Ascending aorta (tissue), 2 donors: ENCODE measurements around the gene ZNF462. TPM values are rescaled to one million over a fixed set of nuclear protein-coding genes. Genes with fewer than 3 reads are reported as not detected.

Experiments used
- DNase-seq, 2 donors: peaks; one replicate each; pipeline ENCODE4 v3.0.0-alpha.2; 2019; ENCODE audit warnings: low spot score in 2 of 2
- H3K27ac ChIP-seq, 2 donors: fragments of 200-600 bp; sonication (generic); one replicate each; pipeline ENCODE4 v1.5.1; 2016 to 2017; ENCODE audit warnings: mild to moderate bottlenecking in 1 of 2
- H3K27me3 ChIP-seq: fragments of 200-600 bp; sonication (generic); one replicate; pipeline ENCODE4 v1.5.1; 2017
- H3K36me3 ChIP-seq, 2 donors: fragments of 200-600 bp; sonication (generic); one replicate each; pipeline ENCODE4 v1.5.1; 2016
- H3K4me1 ChIP-seq, 2 donors: fragments of 200-600 bp; sonication (generic); one replicate each; pipeline ENCODE4 v1.5.1; 2016 to 2017; ENCODE audit warnings: mild to moderate bottlenecking in 1 of 2
- H3K4me3 ChIP-seq, 2 donors: fragments of 200-600 bp; sonication (generic); one replicate each; pipeline ENCODE4 v1.5.1; 2016 to 2017; ENCODE audit warnings: mild to moderate bottlenecking in 1 of 2
- H3K9me3 ChIP-seq, 2 donors: fragments of 200-600 bp; sonication (generic); one replicate each; pipeline ENCODE4 v1.5.1; 2016
- intact Hi-C: fragments of 100-400 bp; cut with DNase I; formaldehyde crosslinking; loops from one replicate; pipeline ENCODE4 v1.15.1; 2023
- total RNA-seq: library from RNA; depleted of rRNA; stranded (reverse); fragments of >200 nt; gene quantifications from one replicate; pipeline ENCODE4 v1.1.0, GENCODE V29; 2016
- TF ChIP-seq, protein P1 (sequence below), 3 experiments: fragments of 200-600 bp in 2 of 3; fragments of 450-650 bp in 1 of 3; sonication (generic) in 2 of 3; IDR thresholded peaks; one replicate each; pipeline ENCODE4 v1.5.1; 2016 to 2019; ENCODE audit warnings: antibody characterized with exemption in 3 of 3, mild to moderate bottlenecking in 1 of 3, moderate library complexity in 1 of 3

ZNF462 gene
- total RNA-seq, 1 donor from 2014 or later = 8.8 TPM

DNA sequence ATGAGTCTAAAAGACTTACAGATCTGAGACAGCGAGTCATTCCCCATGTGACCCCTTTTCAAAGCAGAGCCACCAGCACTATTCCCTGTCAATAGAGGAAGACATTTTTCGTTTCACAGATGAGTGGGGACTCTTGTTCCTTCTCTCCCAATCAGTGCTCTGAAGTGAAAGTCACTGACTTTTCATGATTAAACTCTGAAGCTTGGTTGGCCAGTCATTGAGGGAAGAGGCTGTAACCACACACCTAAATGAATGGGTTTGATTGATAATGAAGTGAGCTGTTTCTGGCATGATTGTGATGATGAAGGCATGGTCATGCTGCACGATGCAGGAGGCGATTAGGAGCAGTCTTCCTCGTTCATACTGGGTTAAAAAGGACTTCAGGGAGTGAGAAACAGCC lies 171.9 kb downstream of the ZNF462 start:
- Histone ChIP-seq H3K4me1 (no peaks in the 10 kb centered on the region), H3K4me3 (no peak overlapping the region), H3K9me3 (no peaks in the 10 kb centered on the region), H3K27ac (no peak overlapping the region), H3K27me3 (no peaks in the 10 kb centered on the region), H3K36me3 (no peaks in the 10 kb centered on the region)
- DNase-seq = no peak
- TF ChIP-seq, protein P1, sequence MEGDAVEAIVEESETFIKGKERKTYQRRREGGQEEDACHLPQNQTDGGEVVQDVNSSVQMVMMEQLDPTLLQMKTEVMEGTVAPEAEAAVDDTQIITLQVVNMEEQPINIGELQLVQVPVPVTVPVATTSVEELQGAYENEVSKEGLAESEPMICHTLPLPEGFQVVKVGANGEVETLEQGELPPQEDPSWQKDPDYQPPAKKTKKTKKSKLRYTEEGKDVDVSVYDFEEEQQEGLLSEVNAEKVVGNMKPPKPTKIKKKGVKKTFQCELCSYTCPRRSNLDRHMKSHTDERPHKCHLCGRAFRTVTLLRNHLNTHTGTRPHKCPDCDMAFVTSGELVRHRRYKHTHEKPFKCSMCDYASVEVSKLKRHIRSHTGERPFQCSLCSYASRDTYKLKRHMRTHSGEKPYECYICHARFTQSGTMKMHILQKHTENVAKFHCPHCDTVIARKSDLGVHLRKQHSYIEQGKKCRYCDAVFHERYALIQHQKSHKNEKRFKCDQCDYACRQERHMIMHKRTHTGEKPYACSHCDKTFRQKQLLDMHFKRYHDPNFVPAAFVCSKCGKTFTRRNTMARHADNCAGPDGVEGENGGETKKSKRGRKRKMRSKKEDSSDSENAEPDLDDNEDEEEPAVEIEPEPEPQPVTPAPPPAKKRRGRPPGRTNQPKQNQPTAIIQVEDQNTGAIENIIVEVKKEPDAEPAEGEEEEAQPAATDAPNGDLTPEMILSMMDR (IDR thresholded peaks at IDR 0.05) = no peak
- intact Hi-C loops = no loop called here

DNA sequence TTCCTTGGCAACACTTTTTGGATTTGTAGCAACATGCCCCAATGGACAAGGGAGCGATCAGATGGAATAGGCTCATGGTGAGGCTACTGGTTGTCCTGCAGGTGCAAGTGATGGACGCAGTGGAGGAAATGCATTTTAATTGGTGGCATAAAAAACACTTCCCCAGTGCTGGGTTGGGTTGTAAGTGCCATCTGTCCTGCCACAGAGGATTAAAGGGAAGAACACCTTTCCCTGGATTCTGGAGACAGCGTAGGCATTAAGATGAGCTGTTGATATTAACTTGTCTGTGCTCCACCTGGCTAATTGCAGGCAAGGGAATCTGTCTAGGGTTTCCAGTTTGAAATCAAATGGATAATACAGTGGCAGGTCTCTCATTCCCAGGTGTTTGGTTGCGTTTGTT lies 173.4 kb downstream of the ZNF462 start:
- TF ChIP-seq, protein P1 (IDR thresholded peaks at IDR 0.05) = no peak
- DNase-seq = no peak
- H3K4me1 ChIP-seq = no peaks in the 10 kb centered on the region
- intact Hi-C loops = no loop called here
- no peak overlapping the region for H3K27ac ChIP-seq
- no peaks in the 10 kb centered on the region for H3K36me3 ChIP-seq
- no peaks in the 10 kb centered on the region for H3K27me3 ChIP-seq
- H3K4me3 ChIP-seq = no peak overlapping the region
- H3K9me3 ChIP-seq = no peaks in the 10 kb centered on the region

DNA sequence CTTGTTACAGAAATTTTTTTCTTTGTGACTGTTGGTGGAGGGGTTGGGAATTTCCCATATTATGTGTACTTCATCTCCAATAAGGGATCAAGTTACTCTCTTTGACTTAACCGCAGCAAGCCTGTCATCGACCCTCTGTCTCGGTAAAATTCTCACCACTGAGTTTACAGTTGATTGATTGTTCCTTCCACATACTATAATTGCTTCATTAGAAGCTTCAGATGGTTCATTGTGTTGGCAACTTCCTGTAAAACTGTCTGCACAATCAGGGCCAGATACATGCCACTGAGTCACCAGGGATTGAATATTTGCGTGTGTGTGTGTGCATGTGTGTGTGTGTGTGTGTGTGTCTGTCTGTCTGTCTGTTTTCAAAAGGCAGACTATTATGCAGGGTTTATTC lies 176.6 kb downstream of the ZNF462 start:
- H3K4me1 ChIP-seq = no peaks in the 10 kb centered on the region
- H3K4me3 ChIP-seq = no peak overlapping the region
- DNase-seq = no peak
- H3K27me3 ChIP-seq = no peaks in the 10 kb centered on the region
- H3K27ac ChIP-seq = no peak overlapping the region
- TF ChIP-seq, protein P1 (IDR thresholded peaks at IDR 0.05) = no peak
- no peaks in the 10 kb centered on the region for H3K9me3 ChIP-seq
- H3K36me3 ChIP-seq = no peaks in the 10 kb centered on the region
- intact Hi-C loops = no loop called here

DNA sequence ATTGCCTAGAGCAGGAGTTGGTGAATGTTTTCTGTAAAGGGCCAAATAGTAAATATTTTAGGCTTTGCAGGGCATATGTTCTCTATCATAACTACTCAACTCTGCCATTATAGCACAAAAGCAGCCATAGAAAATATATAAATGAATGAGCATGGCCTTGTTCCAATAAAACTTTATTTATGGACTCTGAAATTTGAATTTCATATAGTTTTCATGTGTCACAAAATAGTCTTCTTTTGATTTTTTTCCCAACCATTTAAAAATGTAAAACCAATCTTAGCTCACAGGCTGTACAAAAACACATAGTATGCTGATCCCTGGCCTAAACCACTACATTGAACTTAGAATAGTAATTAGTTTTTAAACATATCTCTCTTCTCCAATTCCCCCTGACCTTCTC lies 179.6 kb downstream of the ZNF462 start:
- Histone ChIP-seq H3K9me3 (no peaks in the 10 kb centered on the region), H3K36me3 (no peaks in the 10 kb centered on the region), H3K4me3 (no peak overlapping the region), H3K27me3 (no peaks in the 10 kb centered on the region), H3K4me1 (no peaks in the 10 kb centered on the region), H3K27ac (no peak overlapping the region)
- no peak for DNase-seq
- intact Hi-C loops = no loop called here
- TF ChIP-seq, protein P1 (IDR thresholded peaks at IDR 0.05) = no peak

DNA sequence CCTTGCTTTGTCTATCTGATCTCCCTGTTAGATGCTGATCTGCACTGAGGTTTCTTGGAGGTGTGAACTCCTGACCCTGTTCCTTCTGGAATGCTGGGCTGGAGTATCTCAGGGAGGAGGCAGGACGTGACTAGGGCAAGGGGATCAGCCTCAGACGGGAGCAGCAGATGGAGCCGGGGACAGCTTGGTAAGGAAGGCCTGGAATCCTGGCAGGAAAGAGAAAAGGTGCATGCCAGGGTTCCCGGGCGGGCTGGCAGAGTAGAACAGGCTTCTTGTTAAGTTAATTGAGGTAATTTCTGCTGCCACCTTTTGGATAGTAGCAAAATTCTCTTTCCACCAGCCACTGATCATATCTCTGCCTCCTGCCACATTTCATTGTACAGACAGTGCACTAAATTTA lies 180.9 kb downstream of the ZNF462 start:
- TF ChIP-seq, protein P1 (IDR thresholded peaks at IDR 0.05) = no peak
- Histone ChIP-seq H3K4me1 (no peaks in the 10 kb centered on the region), H3K4me3 (no peak overlapping the region), H3K36me3 (no peaks in the 10 kb centered on the region), H3K27me3 (no peaks in the 10 kb centered on the region), H3K27ac (no peak overlapping the region), H3K9me3 (no peaks in the 10 kb centered on the region)
- DNase-seq = no peak
- intact Hi-C loops = no loop called here

DNA sequence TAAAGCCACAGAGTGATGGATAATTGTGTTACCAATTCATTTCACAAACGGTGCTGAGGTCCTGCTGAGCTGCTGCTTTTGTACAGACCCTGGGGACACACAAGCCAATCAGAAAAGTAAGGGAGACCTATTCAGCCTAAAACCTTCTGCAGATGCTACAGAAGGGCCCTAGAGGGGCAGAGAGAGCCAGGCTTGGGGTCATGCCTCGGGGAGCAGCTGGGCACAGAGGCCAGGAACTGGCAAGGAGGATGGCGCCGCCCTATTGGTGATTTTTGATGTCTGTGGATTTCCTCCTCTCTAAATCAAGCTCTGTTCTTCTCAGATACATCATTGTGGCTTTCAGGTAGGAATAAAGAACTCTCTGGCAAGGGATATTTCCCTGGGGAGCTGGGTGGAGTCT lies 181.9 kb downstream of the ZNF462 start:
- no peaks in the 10 kb centered on the region for H3K27me3 ChIP-seq
- TF ChIP-seq, protein P1 (IDR thresholded peaks at IDR 0.05) = no peak
- H3K4me3 ChIP-seq = no peak overlapping the region
- no peak for DNase-seq
- H3K4me1 ChIP-seq = no peaks in the 10 kb centered on the region
- H3K36me3 ChIP-seq = no peaks in the 10 kb centered on the region
- H3K27ac ChIP-seq = no peak overlapping the region
- no peaks in the 10 kb centered on the region for H3K9me3 ChIP-seq
- intact Hi-C loops = no loop called here
